ENCODE measurements around the gene ATP8A1.

GRCh38 chr4:42554072-42554471, 102.8 kb downstream of the ATP8A1 start:
- TF ChIP-seq, protein P1, sequence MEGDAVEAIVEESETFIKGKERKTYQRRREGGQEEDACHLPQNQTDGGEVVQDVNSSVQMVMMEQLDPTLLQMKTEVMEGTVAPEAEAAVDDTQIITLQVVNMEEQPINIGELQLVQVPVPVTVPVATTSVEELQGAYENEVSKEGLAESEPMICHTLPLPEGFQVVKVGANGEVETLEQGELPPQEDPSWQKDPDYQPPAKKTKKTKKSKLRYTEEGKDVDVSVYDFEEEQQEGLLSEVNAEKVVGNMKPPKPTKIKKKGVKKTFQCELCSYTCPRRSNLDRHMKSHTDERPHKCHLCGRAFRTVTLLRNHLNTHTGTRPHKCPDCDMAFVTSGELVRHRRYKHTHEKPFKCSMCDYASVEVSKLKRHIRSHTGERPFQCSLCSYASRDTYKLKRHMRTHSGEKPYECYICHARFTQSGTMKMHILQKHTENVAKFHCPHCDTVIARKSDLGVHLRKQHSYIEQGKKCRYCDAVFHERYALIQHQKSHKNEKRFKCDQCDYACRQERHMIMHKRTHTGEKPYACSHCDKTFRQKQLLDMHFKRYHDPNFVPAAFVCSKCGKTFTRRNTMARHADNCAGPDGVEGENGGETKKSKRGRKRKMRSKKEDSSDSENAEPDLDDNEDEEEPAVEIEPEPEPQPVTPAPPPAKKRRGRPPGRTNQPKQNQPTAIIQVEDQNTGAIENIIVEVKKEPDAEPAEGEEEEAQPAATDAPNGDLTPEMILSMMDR (IDR thresholded peaks at IDR 0.05) = no peak
- no peak for TF ChIP-seq POLR2A (IDR thresholded peaks at IDR 0.05)
